NCI-H146 treated with DMSO at 0.1 percent for 48 hours (cell line): ENCODE data around the gene PTPRE.

ENCODE experiments used
- DNase-seq: peaks from one replicate; lab custom pipeline; 2025; ENCODE audit not compliant: unreplicated experiment; lab: John Stamatoyannopoulos, UW

Gene PTPRE

GRCh38 chr10:127907411-127908105, 655 bp downstream of the PTPRE start:
- no peak for DNase-seq

- no peak for DNase-seq
These were observed 1.4 kb downstream of the PTPRE start for GRCh38 chr10:127908106-127908958.

GRCh38 chr10:127908959-127909267, 2.0 kb downstream of the PTPRE start:
- no peak for DNase-seq

GRCh38 chr10:127909716-127910463, 3.0 kb downstream of the PTPRE start:
- no peak for DNase-seq

GRCh38 chr10:127910464-127910770, 3.5 kb downstream of the PTPRE start:
- DNase-seq = no peak

GRCh38 chr10:127911218-127911866, 4.4 kb downstream of the PTPRE start:
- no peak for DNase-seq

GRCh38 chr10:127911867-127912257, 5.0 kb downstream of the PTPRE start:
- DNase-seq = no peak

- no peak for DNase-seq
These were observed 5.9 kb downstream of the PTPRE start for GRCh38 chr10:127912607-127913367.

GRCh38 chr10:127913368-127913759, 6.5 kb downstream of the PTPRE start:
- DNase-seq = no peak

- DNase-seq = no peak
These were observed 8.4 kb downstream of the PTPRE start for GRCh38 chr10:127915324-127915723.

- no peak for DNase-seq
These were observed 9.9 kb downstream of the PTPRE start for GRCh38 chr10:127916826-127917225.

- DNase-seq = no peak
These were observed 11.7 kb downstream of the PTPRE start for GRCh38 chr10:127918572-127918971.

GRCh38 chr10:127919418-127920271, 12.7 kb downstream of the PTPRE start:
- no peak for DNase-seq

- DNase-seq = no peak
These were observed 13.6 kb downstream of the PTPRE start for GRCh38 chr10:127920306-127921074.

- no peak for DNase-seq
These were observed 14.3 kb downstream of the PTPRE start for GRCh38 chr10:127921075-127921752.

GRCh38 chr10:127921753-127922145, 14.8 kb downstream of the PTPRE start:
- no peak for DNase-seq

GRCh38 chr10:127922206-127922605, 15.3 kb downstream of the PTPRE start:
- no peak for DNase-seq

GRCh38 chr10:127922675-127923366, 15.9 kb downstream of the PTPRE start:
- no peak for DNase-seq
